Smooth muscle cell (in vitro differentiated cells): ENCODE results near the gene DMD. TPM values are rescaled to one million over a fixed set of nuclear protein-coding genes. Genes with fewer than 3 reads are reported as not detected.
"Not testable (repeated sequence)": the region's sequence is repeated elsewhere in the genome, so short reads cannot be mapped to it uniquely, and the experiment has no call there.

Experiments
- DNase-seq: peaks from one replicate; lab custom pipeline; 2025; ENCODE audit not compliant: unreplicated experiment; lab: John Stamatoyannopoulos, UW
- H2AFZ ChIP-seq: fragments of 200-600 bp; sonication (generic); 2 replicates; pipeline ENCODE4 v1.6.0; 2016; ENCODE audit warnings: antibody characterized with exemption, low read depth, mild to moderate bottlenecking
- H3F3A ChIP-seq: fragments of 200-600 bp; sonication (generic); 2 replicates; pipeline ENCODE4 v1.6.0; 2017; ENCODE audit warnings: antibody characterized with exemption, low read depth
- H3K27ac ChIP-seq: fragments of 200-600 bp; sonication (generic); 2 replicates; pipeline ENCODE4 v1.5.1; 2016; ENCODE audit warnings: low read depth, mild to moderate bottlenecking
- H3K27me3 ChIP-seq: fragments of 200-600 bp; sonication (generic); 2 replicates; pipeline ENCODE4 v1.6.1; 2016; ENCODE audit warnings: low read depth, mild to moderate bottlenecking
- H3K36me3 ChIP-seq: fragments of 200-600 bp; sonication (generic); 2 replicates; pipeline ENCODE4 v1.5.1; 2016; ENCODE audit warnings: low read depth
- H3K4me1 ChIP-seq: fragments of 200-600 bp; sonication (generic); 2 replicates; pipeline ENCODE4 v1.5.1; 2016; ENCODE audit warnings: low read depth
- H3K4me2 ChIP-seq: fragments of 200-600 bp; sonication (generic); 2 replicates; pipeline ENCODE4 v1.6.0; 2016; ENCODE audit warnings: mild to moderate bottlenecking
- H3K4me3 ChIP-seq: fragments of 200-600 bp; sonication (generic); 2 replicates; pipeline ENCODE4 v1.5.1; 2016; ENCODE audit warnings: mild to moderate bottlenecking
- H3K79me2 ChIP-seq: fragments of 200-600 bp; sonication (generic); 2 replicates; pipeline ENCODE4 v1.6.0; 2016; ENCODE audit warnings: low read depth, mild to moderate bottlenecking
- H3K9ac ChIP-seq: fragments of 200-600 bp; sonication (generic); 2 replicates; pipeline ENCODE4 v1.6.0; 2016; ENCODE audit warnings: low read depth
- H3K9me3 ChIP-seq: fragments of 200-600 bp; sonication (generic); replicated peaks from 2 replicates; pipeline ENCODE4 v1.5.1; 2016; ENCODE audit warnings: low read depth
- H4K20me1 ChIP-seq: fragments of 200-600 bp; sonication (generic); 2 replicates; pipeline ENCODE4 v1.6.0; 2016; ENCODE audit warnings: low read depth
- WGBS: methylation state at CpG from one replicate; pipeline ENCODE4 v1.1.7; 2016; ENCODE audit warnings: low lambda C conversion rate; 5-methylcytosine and 5-hydroxymethylcytosine counted together
- polyA plus RNA-seq: library from polyadenylated mRNA; unstranded; fragments of >200 nt; fragmentation: Nextera tagmentation; extraction: Ambion mirVana; gene quantifications from 2 replicates; pipeline ENCODE4 v1.2.1, GENCODE V29; 2016
- total RNA-seq: library from RNA; depleted of rRNA; stranded (reverse); fragments of >200 nt; gene quantifications from 2 replicates; pipeline ENCODE4 v1.2.3, GENCODE V29; 2014
- TF ChIP-seq, protein P1 (sequence below): fragments of 200-600 bp; sonication (generic); IDR thresholded peaks from 2 replicates; pipeline ENCODE4 v1.5.1; 2017; ENCODE audit warnings: borderline replicate concordance, mild to moderate bottlenecking, antibody characterized with exemption; ENCODE audit not compliant: insufficient read depth, poor library complexity, severe bottlenecking

Gene DMD
- total and polyA plus RNA-seq, 2 experiments from 2014 or later = 12.3 to 12.6 TPM

DNA sequence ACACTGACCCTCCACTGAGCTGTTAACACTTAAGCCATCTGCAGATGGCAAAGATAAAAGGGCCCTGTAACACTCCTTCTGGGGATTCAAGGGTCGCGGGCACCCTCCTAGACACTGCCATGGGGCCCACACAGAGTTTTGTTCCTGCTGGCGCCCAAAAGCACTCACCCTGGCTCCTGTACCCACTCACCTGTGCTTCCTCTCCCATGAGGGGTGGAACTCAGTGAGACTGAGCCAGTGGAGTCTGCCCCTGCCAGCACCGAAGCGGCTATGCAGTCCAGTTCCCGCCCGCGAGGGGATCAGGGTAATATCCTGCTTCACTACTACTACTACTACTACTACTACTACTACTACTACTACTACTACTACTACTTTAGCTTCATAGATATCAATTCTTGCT lies 1827.4 kb downstream of the DMD start:
- Histone ChIP-seq H3K4me3 (no peak overlapping the region), H3K36me3 (no peaks in the 10 kb centered on the region), H3K9ac (no peak overlapping the region), H3K79me2 (no peaks in the 10 kb centered on the region), H3K27me3 (no peaks in the 10 kb centered on the region), H3K27ac (no peak overlapping the region), H3K4me1 (no peaks in the 10 kb centered on the region), H3K4me2 (no peak overlapping the region), H3F3A (no peaks in the 10 kb centered on the region), H2AFZ (no peak overlapping the region), H4K20me1 (no peaks in the 10 kb centered on the region), H3K9me3 (no peaks in the 10 kb centered on the region)
- 91% methylated on average over 8 of the region's 8 CpGs for whole genome bisulfite sequencing
- no peak for DNase-seq
- TF ChIP-seq, protein P1, sequence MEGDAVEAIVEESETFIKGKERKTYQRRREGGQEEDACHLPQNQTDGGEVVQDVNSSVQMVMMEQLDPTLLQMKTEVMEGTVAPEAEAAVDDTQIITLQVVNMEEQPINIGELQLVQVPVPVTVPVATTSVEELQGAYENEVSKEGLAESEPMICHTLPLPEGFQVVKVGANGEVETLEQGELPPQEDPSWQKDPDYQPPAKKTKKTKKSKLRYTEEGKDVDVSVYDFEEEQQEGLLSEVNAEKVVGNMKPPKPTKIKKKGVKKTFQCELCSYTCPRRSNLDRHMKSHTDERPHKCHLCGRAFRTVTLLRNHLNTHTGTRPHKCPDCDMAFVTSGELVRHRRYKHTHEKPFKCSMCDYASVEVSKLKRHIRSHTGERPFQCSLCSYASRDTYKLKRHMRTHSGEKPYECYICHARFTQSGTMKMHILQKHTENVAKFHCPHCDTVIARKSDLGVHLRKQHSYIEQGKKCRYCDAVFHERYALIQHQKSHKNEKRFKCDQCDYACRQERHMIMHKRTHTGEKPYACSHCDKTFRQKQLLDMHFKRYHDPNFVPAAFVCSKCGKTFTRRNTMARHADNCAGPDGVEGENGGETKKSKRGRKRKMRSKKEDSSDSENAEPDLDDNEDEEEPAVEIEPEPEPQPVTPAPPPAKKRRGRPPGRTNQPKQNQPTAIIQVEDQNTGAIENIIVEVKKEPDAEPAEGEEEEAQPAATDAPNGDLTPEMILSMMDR = no peak

DNA sequence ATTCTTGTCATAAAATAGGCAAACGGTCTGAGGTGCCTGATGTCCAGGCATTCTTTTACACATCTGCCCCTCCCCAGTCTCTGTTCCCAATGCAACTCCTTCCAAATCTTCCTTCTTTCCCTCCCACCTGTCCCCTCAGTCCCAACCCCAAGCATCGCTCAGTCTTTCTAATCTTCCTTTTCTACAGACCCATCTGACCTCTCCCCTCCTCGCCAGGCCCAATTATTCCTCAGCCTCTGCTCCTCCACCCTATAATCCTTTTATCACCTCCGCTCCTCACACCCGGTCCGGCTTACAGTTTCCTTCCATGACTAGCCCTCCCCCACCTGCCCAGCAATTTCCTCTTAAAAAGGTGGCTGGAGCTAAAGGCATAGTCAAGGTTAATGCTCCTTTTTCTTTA lies 1832.4 kb downstream of the DMD start:
- H4K20me1 ChIP-seq, H3K4me3 ChIP-seq, H3K4me2 ChIP-seq, H3K27ac ChIP-seq, H3K79me2 ChIP-seq, H3K27me3 ChIP-seq, H3K9ac ChIP-seq, DNase-seq, H3K36me3 ChIP-seq, H2AFZ ChIP-seq, H3F3A ChIP-seq, H3K4me1 ChIP-seq, H3K9me3 ChIP-seq: not testable (repeated sequence)
- 72% methylated on average over 6 of the region's 6 CpGs for WGBS

DNA sequence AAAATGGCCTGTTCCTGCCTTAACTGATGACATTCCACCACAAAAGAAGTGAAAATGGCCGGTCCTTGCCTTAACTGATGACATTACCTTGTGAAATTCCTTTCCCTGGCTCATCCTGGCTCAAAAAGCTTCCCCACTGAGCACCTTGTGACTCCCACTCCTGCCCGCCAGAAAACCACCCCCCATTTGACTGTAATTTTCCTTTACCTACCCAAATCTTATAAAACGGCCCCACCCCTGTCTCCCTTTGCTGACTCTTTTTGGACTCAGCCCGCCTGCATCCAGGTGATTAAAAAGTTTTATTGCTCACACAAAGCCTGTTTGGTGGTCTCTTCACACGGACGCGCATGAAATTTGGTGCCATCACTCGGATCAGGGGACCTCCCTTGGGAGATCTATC lies 1833.5 kb downstream of the DMD start:
- not testable (repeated sequence) for DNase-seq, H3K36me3 ChIP-seq, H3K79me2 ChIP-seq, H3K4me3 ChIP-seq, H3K27ac ChIP-seq, H3K9ac ChIP-seq, H4K20me1 ChIP-seq, H3K9me3 ChIP-seq, H3F3A ChIP-seq, H3K27me3 ChIP-seq, H3K4me1 ChIP-seq, H2AFZ ChIP-seq, H3K4me2 ChIP-seq
- 84% methylated on average over 8 of the region's 8 CpGs for WGBS

DNA sequence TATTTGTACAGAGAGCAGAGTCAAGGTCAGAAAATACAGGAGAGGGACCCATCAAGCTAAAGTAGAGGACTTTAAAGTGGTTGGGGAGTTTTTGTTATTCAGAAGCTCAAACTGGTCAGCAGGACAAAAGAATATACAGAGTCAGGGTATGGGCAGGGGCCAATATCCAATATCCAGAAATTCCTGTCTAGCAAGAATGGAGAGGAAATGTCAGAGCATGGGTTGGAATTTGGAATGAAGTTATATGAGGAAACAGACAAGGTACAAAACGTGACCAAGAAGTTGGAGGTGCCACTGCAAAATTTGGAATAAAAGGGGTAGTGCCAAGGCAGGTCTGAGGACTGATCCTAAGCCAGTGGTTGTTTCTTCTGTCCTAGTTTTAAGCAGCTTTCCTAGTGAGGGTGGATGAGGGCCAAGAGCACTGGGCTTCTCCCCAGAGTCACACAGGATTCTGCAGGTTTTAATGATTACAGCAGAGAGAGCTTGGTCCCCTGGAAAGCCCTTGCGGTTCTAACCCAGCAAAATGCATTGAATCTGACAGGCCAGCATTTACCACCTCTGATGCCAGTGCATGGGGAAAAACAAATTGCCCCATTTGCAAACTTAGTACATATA lies 1834.8 kb downstream of the DMD start:
- Histone ChIP-seq H3K27ac (no peak overlapping the region), H3F3A (no peaks in the 10 kb centered on the region), H3K9me3 (no peaks in the 10 kb centered on the region), H2AFZ (no peak overlapping the region), H3K4me2 (no peak overlapping the region), H3K4me3 (no peak overlapping the region), H4K20me1 (no peaks in the 10 kb centered on the region), H3K9ac (no peak overlapping the region), H3K27me3 (no peaks in the 10 kb centered on the region), H3K36me3 (no peaks in the 10 kb centered on the region), H3K79me2 (no peaks in the 10 kb centered on the region), H3K4me1 (no peaks in the 10 kb centered on the region)
- TF ChIP-seq, protein P1 = no peak
- 56% methylated on average over 2 of the region's 2 CpGs for WGBS
- DNase-seq = no peak

DNA sequence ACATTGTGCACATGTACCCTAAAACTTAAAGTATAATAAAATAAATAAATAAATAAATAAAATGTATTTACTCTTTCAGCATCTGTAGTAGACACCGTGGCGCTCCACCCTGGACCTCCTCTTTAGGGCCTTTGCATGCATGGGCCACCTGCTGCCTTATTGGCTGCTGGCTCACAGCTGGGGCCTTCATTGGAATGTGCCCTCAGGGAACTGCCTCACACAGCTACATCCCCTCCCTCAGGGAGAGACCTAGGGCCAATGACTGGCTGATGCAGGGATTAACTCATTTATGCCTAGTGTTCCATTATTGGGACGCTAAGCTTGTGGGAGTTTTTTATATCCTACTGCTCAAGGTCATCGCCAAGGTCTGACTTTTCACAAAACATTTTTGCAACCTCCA lies 1836.6 kb downstream of the DMD start:
- H3K27me3 ChIP-seq = no peaks in the 10 kb centered on the region
- H3F3A ChIP-seq = no peaks in the 10 kb centered on the region
- H3K79me2 ChIP-seq = no peaks in the 10 kb centered on the region
- H3K4me1 ChIP-seq = no peaks in the 10 kb centered on the region
- no peak overlapping the region for H3K4me3 ChIP-seq
- 85% methylated on average over 4 of the region's 4 CpGs for WGBS
- H3K9me3 ChIP-seq = peaks cover 9% of the 10 kb centered on the region
- H4K20me1 ChIP-seq = no peaks in the 10 kb centered on the region
- no peaks in the 10 kb centered on the region for H3K36me3 ChIP-seq
- H3K9ac ChIP-seq = no peak overlapping the region
- no peak for DNase-seq
- TF ChIP-seq, protein P1 = no peak
- no peak overlapping the region for H2AFZ ChIP-seq
- no peak overlapping the region for H3K4me2 ChIP-seq
- H3K27ac ChIP-seq = no peak overlapping the region
